GM12878 (cell line): ENCODE results near the gene THOC1. TPM values are rescaled to one million over a fixed set of nuclear protein-coding genes. Genes with fewer than 3 reads are reported as not detected.

Experiments
- BRCA1 ChIP-seq: IDR thresholded peaks from 2 replicates; pipeline ENCODE4 v1.6.1; 2011; ENCODE audit warnings: low read depth, low read length, improper control_type of control experiment
- E2F8 ChIP-seq: fragments of 450-650 bp; IDR thresholded peaks from 2 replicates; pipeline ENCODE4 v1.6.1; 2018; ENCODE audit warnings: mild to moderate bottlenecking, low read depth, moderate library complexity; ENCODE audit not compliant: partially characterized antibody
- EGR1 ChIP-seq, 2 experiments: IDR thresholded peaks; 1 replicate in 1 of 2; 2 replicates in 1 of 2; pipeline ENCODE4 v1.6.1; 2011 to 2012; ENCODE audit warnings: low read depth in 2 of 2, low read length in 2 of 2, borderline replicate concordance in 1 of 2, mild to moderate bottlenecking in 1 of 2, moderate library complexity in 1 of 2
- ESRRA ChIP-seq: IDR thresholded peaks from 2 replicates; pipeline ENCODE4 v1.6.1; 2012; ENCODE audit warnings: mild to moderate bottlenecking, low read length, improper control_type of control experiment
- POLR2A ChIP-seq: IDR thresholded peaks from 2 replicates; pipeline ENCODE4 v1.6.1; 2011; ENCODE audit warnings: low read depth, mild to moderate bottlenecking, low read length
- POLR2AphosphoS5 ChIP-seq: IDR thresholded peaks from 2 replicates; pipeline ENCODE4 v1.6.1; 2011; ENCODE audit warnings: mild to moderate bottlenecking, low read length, inconsistent platforms
- RBBP5 ChIP-seq: fragments of 200-600 bp; sonication (generic); conservative IDR thresholded peaks from 2 replicates; pipeline ENCODE4 v1.6.1; 2016
- SKIL ChIP-seq: fragments of 450-650 bp; IDR thresholded peaks from 2 replicates; pipeline ENCODE4 v1.6.1; 2017; ENCODE audit warnings: mild to moderate bottlenecking, low read depth, inconsistent platforms; ENCODE audit not compliant: poor library complexity, severe bottlenecking
- SUPT20H ChIP-seq: IDR thresholded peaks from 2 replicates; pipeline ENCODE4 v1.6.1; 2011; ENCODE audit warnings: low read depth, mild to moderate bottlenecking, low read length, moderate library complexity, borderline replicate concordance; ENCODE audit not compliant: control insufficient read depth
- ZNF274 ChIP-seq: IDR thresholded peaks from one replicate; pipeline ENCODE4 v1.8.0; 2011; ENCODE audit not compliant: insufficient read length, insufficient read depth
- ZNF622 ChIP-seq: fragments of 450-650 bp; IDR thresholded peaks from 2 replicates; pipeline ENCODE4 v1.6.1; 2017; ENCODE audit warnings: mild to moderate bottlenecking, inconsistent platforms
- ZNF687 ChIP-seq: fragments of 450-650 bp; IDR thresholded peaks from 2 replicates; pipeline ENCODE4 v1.6.1; 2017; ENCODE audit warnings: mild to moderate bottlenecking, moderate library complexity
- polyA plus RNA-seq, 11 experiments: library from polyadenylated mRNA; depleted of rRNA in 4 of 11; unstranded in 6 of 11; stranded (reverse) in 5 of 11; fragments of >200 nt; fragmentation: Nextera tagmentation in 4 of 11; fragmentation: Illumina TruSeq in 1 of 11; extraction: Ambion mirVana in 4 of 11; extraction: Trizol in 1 of 11; gene quantifications; 1 replicate in 1 of 11; 2 replicates in 10 of 11; pipeline versions ENCODE4 v1.2.1 to v1.2.3, GENCODE V29; 2011 to 2016; ENCODE audit warnings: inconsistent platforms in 2 of 11, missing spikeins in 2 of 11, low read depth in 1 of 11
- total RNA-seq, 4 experiments: library from RNA; depleted of rRNA in 3 of 4; stranded (reverse); fragments of >200 nt in 3 of 4; fragmentation: Illumina TruSeq in 1 of 4; extraction: Trizol in 1 of 4; gene quantifications; 2 replicates each; pipeline versions ENCODE4 v1.2.1 to v1.2.3, GENCODE V29; 2013 to 2021
- TF ChIP-seq, protein P1 (sequence below): fragments of 450-650 bp; IDR thresholded peaks from 2 replicates; pipeline ENCODE4 v1.6.1; 2016; ENCODE audit warnings: mild to moderate bottlenecking

THOC1 gene
- total and polyA plus RNA-seq, 10 of the 15 experiments (the other 5 are each of a cell fraction or from before 2014, with no cell fraction given): 32.8 to 99.8 (median 49.0) TPM

- TF ChIP-seq ZNF687 (peak; percentile 33), E2F8 (no peak), SUPT20H (no peak), ESRRA (no peak), BRCA1 (no peak), POLR2A (peak; percentile 98), ZNF622 (no peak), EGR1 (IDR thresholded peaks at IDR 0.05; ENCODE audit: borderline replicate concordance in 1 of 2, low read depth in 2 of 2, low read length in 2 of 2) (peak in 1 of 2 experiments; percentile 93; a peak in 2 of 3 replicates), ZNF274 (no peak), POLR2AphosphoS5 (peak; percentile 91), RBBP5 (peak; percentile 60; the same call in 1 of the 2 replicates), SKIL (peak; percentile 25)
- TF ChIP-seq, protein P1, sequence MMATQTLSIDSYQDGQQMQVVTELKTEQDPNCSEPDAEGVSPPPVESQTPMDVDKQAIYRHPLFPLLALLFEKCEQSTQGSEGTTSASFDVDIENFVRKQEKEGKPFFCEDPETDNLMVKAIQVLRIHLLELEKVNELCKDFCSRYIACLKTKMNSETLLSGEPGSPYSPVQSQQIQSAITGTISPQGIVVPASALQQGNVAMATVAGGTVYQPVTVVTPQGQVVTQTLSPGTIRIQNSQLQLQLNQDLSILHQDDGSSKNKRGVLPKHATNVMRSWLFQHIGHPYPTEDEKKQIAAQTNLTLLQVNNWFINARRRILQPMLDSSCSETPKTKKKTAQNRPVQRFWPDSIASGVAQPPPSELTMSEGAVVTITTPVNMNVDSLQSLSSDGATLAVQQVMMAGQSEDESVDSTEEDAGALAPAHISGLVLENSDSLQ: peak; percentile 49; the same call in 1 of the 2 replicates
Measured at GRCh38 chr18:267688-268552, at the start of gene THOC1 (continued).
